HG03108 (cell line): ENCODE data around the gene ROR1.

Source experiments
- ATAC-seq: cut with Tn5 transposase; IDR thresholded peaks from one replicate; pipeline ENCODE4 v1.9.1; 2021; ENCODE audit warnings: moderate library complexity; ENCODE audit not compliant: unreplicated experiment

ROR1 gene

DNA sequence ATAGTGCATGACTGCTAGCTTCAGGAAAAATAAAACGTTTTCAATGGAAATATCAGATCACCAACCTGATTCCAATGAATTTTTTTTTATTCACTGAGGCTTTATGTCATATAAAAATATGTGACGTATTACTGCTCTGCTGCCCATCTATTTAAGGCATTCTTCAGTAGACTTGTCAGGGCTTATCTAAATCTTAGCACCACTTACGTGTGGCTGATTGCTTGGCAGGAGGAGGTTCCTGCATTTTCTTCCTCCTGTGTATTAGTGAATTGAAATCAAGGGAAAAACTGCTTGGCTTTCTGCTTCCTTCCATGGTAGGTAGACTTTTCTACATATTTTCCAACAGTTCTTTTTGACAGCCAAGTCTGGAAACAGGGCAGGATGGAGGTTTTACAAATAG is 80.3 kb downstream of the ROR1 start:
- ATAC-seq, result no peak

DNA sequence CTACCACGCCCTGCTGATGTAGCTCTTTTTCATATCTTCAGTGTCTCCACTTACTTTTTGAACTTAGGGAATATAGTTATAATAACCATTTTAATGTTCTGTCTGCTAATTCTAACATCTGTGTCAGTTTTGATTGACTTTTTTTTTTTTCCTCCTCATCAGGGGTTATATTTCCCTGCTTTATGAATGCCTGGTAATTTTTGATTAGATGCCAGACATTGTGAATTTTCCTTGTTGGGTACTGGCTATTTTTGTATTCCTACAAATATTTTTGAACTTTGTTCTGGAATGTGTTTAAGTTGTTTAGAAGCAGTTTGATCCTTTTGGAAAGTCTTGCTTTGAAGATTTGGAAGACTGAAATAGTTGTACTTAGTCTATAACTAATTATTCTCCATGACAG is 82.1 kb downstream of the ROR1 start:
- ATAC-seq, result no peak

DNA sequence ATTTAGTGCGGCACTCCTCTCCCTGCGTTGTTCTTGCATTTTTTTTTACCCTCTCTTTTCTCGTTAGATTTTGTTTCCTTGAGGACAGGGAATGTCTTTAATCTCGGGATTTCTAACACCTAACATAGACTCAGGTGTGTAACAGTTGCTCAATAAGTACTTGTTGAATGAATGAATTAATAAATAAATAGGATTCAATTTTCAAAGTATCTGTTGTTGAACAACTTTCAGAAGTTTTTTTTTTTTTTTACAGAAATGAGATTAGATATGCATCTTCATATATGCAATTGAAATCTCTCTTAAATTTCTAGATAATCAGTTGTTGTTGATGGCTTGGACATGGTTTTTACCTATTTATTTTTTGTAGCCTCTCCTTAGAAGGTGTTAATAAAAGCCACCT is 83.1 kb downstream of the ROR1 start:
- no peak for ATAC-seq

DNA sequence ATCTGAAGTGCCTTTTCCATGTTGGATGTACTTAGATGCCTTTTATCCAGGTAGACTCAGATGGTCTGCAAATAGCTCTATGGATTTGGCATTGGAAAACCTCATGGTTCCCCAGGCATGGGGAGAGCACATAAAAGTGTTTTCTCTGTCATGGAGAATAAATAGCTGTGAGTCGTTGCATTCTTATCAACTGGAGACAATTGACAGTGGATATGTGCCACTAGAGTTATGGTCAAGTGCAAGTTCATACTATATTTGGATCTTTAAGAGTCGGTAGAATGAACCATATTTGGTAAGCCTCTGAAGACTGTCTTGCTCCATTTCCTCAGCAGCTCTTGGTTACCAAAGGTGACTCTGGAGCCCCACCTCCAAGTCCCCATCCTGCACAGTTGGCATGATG is 83.7 kb downstream of the ROR1 start:
- ATAC-seq, result no peak

DNA sequence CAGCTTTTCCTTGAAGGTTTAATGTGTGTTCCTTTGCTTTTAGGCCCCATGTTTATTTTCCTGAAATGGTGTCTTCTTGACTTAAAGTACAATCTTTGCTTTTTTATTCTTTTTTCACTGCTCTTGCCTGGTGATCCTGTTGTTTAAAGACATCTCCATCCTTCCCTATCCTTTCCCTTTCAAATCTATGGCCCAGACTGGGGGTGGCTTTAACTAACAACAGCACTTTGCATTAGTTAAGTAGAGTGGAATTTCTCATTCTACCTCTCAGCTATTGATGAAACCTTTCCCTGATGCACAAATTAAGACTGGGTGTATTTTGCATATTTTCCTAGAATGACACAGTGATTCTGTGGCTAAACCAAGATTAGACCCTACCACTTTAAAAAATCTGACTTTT is 84.3 kb downstream of the ROR1 start:
- ATAC-seq, result no peak

DNA sequence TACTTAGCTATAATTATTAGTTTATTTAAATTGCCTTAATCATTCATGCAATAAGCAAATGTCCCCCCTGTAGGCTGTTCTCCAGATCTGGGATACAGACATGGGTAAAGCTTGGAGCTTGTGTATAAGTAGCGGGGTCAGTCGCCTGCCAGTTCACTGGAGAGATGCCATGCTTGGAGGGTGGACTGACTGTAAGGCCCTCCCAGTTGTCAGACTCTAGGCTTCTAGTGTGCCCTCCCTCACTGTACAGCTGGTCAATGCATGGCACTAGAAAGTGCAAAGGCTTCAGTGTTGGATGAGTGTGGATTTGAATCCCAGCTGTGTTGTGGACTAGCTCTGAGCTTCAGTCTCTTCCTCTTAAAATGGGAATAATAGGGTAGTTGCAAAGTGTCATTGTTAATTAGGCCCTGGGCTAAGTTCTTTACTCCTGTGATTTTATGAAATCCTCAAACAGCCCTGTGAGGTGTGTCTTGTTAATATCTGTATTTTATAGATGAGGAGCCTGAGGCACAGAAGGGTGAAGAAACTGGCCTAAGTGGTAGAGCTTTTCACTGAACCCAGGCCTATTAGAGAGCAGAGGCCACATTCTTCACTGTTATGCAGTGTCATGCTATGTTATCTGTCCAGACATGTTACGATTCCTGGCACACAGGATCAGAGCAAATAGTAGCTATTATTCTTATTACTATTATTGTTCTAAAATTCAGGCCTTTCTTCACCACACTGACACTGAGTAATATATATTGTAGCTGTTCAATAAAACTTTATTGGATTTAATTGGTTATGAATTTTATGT is 85.9 kb downstream of the ROR1 start:
- ATAC-seq, result no peak

DNA sequence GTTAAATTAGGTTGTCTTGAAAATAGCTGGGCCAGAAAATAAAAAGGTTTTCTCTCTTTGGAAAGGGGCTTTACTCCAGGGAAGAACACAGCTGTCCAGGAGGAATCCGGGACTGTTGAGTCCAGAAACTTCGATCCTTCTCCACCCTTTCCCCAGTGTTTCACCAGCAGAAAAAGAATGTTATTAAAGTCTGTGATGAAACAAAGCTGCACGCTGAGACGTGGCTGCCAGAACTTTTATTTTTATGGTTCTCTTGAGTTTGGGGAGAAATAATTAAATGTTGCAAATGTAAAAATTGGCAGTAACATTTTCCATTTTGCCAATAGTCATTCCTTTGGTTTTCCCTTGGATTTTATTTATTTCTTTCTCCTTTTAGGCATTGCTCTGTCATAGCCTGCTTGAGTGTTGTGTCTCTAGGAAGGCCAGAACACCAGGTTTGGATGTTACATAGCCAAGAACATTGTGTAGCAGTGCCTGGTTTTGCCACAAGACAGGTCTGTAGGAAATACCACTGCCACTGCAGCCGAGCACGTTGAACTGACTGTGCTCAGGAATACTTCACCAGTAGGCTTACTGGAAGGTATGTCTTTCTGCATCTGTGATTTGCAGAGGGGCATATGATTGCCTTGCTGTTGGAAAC is 87.4 kb downstream of the ROR1 start:
- no peak for ATAC-seq

DNA sequence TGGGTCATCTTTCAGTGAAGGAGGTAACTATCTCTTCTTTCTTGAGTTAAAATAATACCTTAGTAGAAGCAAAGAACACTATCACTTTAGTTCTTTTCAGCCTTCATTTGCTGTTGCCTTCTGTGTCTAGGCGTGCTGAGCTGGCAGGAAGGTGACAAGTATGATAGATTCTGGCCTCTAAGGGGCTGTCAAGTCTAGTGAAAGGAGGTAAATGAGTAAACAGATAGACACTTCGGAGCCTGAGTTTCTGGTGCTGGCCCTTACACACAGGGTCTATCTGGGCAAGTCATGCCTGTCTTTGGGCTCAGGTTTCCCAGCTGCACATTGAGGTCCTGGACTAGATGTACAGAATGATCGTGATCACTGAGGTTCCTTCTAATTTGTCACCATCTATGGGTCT is 89.3 kb downstream of the ROR1 start:
- ATAC-seq, result no peak

DNA sequence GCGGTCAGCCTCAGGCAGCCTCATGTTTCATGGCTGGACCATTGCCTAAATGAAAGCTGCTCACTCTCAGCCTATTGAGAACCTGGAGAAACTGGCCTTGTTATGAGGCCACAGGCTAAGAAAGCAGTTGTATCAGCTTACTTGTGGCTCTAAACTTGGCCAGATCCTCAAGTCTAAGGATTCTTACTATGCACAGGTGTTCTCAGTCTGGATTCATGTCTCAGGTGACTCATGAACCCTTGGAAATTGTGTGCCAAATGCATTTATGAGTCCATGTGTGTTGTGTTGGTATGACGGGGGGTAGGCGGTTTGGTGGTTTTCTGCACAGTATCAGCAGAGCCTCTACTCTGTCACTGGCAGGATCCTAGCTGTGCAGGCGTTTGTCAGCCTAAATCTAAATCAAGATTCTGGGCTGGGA is 90.4 kb downstream of the ROR1 start:
- ATAC-seq, result no peak

DNA sequence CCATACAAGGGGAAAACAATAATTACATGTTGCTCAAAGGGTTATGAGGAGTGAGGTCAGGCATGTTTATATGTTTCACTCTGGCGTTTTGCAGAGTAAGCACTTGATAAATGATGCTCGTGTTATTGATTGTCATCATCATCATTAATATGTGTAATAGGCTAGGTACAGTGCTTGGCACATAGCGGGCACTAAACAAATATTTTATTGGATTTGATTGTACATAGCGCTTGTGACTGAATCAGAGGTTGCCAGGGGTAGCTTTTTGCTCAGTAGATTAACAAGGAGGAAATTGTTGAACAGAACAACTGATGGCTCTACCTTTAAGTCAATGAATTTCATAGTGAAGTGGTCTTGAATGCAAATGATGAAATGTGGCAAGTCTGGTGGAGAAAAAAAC is 91.7 kb downstream of the ROR1 start:
- ATAC-seq, result no peak

DNA sequence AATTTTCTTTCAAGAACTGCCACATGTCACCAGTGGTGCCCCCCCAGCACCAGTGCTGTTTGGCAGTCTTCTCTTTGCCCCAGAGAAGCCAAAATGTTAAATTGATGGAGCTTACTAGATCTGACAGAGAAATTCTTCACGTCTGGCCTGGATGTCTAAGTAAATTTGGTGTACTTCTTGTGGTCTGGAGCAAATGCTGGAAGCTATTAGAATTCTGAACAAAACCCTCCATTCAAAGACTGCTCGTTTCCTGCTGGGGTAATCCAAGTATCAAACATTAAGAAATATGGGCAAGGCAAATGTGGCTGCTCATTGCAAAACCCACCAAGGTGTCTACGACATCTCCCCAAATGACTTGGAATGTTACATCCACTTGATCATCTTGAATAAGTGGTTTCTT is 92.3 kb downstream of the ROR1 start:
- ATAC-seq, result no peak

DNA sequence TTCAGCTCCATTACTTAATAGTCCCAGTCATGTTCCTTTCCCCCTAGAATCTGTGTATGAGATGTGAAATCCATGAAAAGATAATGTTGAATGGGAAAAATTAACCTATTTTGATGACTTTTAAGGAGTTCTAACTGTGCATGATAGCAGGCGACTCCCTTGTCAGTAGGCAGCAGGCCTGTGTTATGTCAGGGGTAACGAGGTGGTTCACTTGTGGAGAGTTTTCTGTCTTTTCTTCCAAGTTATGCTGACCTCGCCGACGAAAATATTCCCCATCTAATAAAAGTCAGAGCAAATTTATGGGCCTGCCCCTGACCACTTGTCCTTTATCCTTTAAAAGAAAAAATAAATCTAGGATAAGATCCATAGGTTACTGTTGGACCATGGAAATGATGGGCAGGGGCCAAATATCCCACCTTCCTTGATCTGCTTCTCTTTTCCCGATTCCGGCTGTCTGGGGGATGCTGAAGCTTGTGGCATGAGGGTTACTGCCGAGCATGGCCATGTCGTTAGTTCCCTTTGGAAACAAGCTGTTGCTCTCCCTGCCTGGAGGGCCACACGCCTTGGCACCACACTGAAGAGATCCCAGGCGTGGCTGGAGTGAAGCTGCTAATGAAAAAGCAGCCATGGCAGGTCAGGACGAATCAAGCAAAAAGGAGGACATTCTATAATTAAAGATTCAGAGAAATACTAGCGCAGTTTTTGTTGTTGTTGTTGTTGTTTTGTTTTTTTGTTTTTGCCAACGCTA is 93.8 kb downstream of the ROR1 start:
- no peak for ATAC-seq

DNA sequence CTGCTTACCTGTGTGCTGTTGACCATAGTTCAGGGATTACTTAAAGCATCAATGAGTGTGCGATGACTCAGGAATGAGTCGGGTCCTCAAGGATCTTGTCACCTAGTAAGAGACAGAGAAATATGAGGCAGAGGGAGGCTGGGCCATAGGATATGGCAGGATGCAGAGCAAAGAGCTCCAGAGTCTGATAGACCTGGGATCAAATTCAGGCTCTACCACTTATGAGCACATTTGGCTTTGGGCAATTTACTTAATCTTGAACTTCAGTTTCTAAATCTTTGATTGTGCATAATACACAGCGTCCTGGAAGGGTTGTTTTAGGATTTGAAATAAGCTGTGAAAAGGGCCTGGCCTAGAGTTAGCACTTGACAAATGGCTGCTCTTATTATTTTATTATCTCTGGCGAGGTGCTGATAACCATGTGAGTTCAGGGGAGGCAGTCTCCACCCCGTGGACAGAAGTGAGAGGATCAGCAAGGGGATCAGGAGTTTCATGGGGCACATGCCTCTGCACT is 94.5 kb downstream of the ROR1 start:
- no peak for ATAC-seq

DNA sequence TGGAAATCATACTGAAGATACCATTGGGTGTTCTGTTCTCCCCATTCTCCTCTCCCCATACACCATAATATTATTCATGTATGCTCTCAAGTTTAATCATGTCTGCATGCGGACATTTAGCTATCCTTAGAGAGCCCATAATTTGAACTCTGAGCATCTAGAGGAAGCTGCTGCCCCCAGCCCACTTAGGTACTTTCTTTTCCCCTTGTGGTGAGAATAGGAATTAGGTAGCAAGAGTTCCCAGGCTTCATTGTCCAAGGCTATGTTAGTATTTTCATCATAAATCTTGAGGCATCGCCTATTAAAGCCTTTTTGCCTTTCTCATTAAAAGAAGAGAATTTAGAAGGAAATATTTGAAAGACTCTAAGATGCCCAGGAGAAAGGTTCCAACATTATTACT is 96.3 kb downstream of the ROR1 start:
- ATAC-seq, result no peak

DNA sequence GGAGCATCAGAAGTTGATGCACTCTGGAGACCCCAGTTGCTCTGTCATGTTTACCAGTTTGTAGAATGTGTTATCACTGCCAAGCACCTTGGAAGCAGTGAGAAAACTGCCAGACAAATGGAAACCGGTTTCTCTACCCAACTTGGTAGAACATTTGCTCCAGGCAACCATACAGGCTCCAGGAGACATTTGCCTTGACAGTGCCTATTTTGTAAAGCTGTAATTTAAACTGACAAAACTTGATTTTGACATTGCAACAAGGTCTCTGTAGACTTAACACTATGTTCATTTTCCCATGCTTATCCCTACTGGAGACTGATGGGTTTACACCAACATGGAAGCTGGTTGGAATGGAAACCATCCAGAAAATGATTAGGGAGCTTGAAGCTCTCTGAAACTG is 97.6 kb downstream of the ROR1 start:
- ATAC-seq, result no peak

DNA sequence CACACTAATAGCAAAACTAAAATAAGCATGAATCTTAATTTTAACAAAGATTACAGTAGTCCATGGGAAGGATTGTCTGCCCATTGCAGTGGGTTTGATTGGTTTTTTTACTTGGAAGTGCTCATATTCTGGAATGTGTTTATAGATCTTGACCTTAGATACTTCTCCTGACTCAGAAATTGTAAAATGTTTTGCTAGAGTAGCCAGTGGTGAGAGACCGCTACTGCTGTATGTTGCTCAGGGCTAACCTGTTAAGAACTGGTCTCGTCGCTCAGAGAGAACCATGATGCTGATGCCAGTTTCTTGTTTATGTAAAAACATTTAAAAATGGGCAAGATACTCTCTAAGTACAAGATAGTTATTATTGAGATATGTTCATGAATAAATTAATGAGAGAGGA is 99.9 kb downstream of the ROR1 start:
- no peak for ATAC-seq

DNA sequence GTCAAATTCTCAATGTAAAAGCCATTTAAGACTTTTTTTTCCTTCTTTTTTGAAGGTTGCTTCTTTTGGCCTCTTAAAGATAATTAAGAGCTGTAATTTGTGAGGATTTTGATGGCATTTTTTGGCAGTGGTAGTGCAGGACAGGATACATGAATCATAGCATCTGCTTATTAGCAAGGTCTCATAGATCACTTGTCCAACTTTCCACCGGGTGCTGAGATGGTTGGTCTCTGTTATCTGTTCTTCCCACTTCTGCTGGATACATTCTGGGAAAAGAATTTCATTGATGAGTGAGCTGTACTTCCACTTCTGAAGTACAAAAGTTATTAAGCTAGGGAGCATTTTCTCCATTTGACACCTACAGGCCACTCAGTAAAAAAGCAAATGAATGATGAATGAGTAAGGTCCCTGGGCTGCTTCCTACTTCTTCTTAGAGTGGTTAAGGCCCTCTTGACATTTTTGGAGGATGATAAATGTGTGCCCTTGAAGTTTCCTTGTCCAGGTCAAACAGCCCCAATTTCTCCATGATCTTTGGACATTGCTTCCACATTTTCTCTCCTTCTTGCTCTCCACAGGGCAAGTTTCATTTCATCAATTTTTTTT is 100.6 kb downstream of the ROR1 start:
- ATAC-seq, result no peak

DNA sequence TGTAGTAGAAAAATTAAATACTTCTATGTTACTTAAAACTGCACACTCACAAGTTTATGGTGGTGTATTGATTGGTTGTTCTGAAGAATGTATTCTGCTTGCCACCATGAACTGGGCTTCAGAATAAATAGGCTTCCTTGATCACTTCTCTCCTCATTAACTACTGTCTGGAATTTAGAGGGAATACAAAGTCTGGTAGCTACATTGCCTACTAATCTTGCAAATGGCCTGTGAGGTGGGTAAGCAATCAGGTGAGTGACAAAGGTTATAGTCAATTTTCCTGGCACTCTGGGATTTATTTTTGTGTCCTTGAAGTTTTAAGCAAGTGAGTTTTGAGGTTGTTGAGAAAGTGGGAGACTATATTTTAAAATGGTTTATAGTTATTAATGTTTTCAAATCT is 101.8 kb downstream of the ROR1 start:
- ATAC-seq, result no peak

DNA sequence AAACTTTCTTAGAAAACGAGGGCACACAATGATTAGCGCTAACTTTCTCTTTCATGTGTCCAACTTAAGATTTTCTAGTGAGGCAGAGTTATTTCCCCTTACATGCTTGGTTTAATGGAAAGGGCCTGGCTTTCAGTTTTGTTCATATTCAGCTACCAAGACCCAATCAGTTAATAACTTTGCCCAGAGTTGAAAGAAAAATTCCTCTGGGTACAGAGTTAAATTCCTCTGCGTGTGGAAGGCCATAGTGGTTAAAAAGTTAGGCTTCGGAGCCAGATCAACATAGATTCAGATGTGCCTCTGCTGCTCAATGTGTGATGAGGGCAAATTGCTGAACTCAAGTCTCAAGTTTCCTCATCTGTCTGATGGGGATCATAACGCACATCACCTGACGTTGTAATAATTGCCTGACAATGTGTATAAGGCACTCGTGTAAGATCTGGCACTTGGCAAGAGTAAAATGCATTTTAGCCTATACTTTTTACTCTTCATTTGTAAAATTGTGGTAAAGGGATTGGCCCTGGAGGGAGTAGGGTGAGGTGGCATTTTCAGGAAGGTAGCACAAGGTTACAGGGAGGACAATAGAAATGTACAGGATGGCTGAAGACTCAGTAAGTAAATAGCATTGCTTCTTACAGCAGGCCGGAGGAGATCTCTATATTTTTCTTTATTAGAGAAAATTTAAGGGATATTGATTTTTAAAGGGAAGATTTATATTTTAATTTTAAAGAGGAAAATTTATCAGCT is 103.4 kb downstream of the ROR1 start:
- ATAC-seq, result no peak

DNA sequence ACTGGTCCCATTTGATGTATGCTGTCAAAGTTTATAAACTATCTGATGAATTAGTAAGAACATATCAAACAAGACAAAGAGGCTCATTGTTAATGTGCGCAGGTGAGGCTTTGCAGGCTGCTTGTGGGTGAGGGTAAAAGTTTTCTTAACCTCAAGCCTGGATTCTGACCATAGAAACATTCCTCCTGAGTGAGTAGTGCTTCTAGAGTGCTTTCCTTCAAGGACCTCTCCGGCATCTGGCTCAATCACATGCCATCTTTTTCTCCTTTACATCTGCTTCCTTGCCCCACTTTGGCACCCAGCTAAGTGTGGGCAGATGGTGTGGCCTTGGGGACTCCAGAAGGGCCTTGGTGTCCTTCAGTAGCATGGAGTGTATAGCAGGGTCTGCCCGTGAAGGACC is 104.0 kb downstream of the ROR1 start:
- no peak for ATAC-seq

DNA sequence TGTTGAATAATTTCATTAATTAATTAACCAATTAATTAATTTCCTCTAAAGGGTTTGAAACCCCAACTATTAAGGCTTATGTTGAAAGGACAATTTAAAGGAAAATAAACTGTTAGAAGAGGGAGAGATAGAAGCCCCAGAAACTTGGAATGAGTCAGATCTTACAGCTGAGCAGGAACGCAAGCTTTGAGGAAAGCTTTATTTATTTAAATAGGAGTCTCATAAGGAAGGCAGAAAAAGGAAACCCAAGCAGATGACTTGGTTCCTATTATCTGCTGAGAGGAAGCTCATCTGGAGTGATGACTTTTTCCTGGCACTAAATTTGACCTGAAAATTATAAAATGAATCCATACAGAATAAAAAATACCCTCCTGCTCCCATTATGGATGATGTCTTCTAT is 105.1 kb downstream of the ROR1 start:
- no peak for ATAC-seq
